IMR-90 (cell line): ENCODE data around the gene ZNF708. TPM values are rescaled to one million over a fixed set of nuclear protein-coding genes. Genes with fewer than 3 reads are reported as not detected.

ENCODE experiments used
- ATAC-seq: fragments of 200-7000 bp; cut with Tn5 transposase; 2 replicates; pipeline ENCODE4 v1.9.1; 2020; ENCODE audit warnings: low read depth, mild to moderate bottlenecking, moderate library complexity
- BruUV-seq: library from RNA; stranded (reverse); fragments of 400-500 nt; replicated peaks from 2 replicates; lab custom pipeline; 2021; lab: Mats Ljungman, UMichigan
- CTCF ChIA-PET: fragments of 300-600 bp; formaldehyde crosslinking; extraction: SDS; loops from one replicate; lab custom pipeline; 2021; ENCODE audit warnings: antibody characterized with exemption; lab: Yijun Ruan, JAX
- POLR2A ChIA-PET: fragments of 300-600 bp; sonication (Branson Sonifier 250); formaldehyde crosslinking; loops from one replicate; lab custom pipeline; 2022; ENCODE audit warnings: antibody characterized with exemption; ENCODE audit not compliant: unreplicated experiment; lab: Charles Lee
- DNase-seq: peaks from one replicate; pipeline ENCODE4 v3.0.0; 2013
- H2AFZ ChIP-seq: replicated peaks from 2 replicates; pipeline ENCODE3; 2013; ENCODE audit warnings: low read length, mild to moderate bottlenecking; ENCODE audit not compliant: poor library complexity
- H2AK5ac ChIP-seq: 2 replicates; pipeline ENCODE4 v1.6.1; 2013; ENCODE audit warnings: low read depth, low read length, inconsistent platforms
- H2AK9ac ChIP-seq: replicated peaks from 2 replicates; pipeline ENCODE3; 2013; ENCODE audit warnings: mild to moderate bottlenecking, low read depth, low read length, moderate library complexity; ENCODE audit not compliant: poor library complexity
- H2BK120ac ChIP-seq: 2 replicates; pipeline ENCODE4 v1.6.1; 2013; ENCODE audit warnings: low read depth, low read length, inconsistent platforms
- H2BK15ac ChIP-seq: 3 replicates; pipeline ENCODE4 v1.6.1; 2013; ENCODE audit warnings: low read depth, low read length, inconsistent platforms
- H2BK20ac ChIP-seq: 2 replicates; pipeline ENCODE4 v1.6.1; 2013; ENCODE audit warnings: low read depth, mild to moderate bottlenecking, inconsistent platforms, low read length, moderate library complexity
- H2BK5ac ChIP-seq: 2 replicates; pipeline ENCODE4 v1.6.1; 2013; ENCODE audit warnings: mild to moderate bottlenecking, low read depth, low read length, inconsistent platforms; ENCODE audit not compliant: poor library complexity, severe bottlenecking
- H3K14ac ChIP-seq: replicated peaks from 2 replicates; pipeline ENCODE4 v1.6.1; 2013; ENCODE audit warnings: low read depth, low read length, inconsistent platforms
- H3K18ac ChIP-seq: 2 replicates; pipeline ENCODE4 v1.6.1; 2013; ENCODE audit warnings: low read depth, low read length, control low read depth
- H3K23ac ChIP-seq: 2 replicates; pipeline ENCODE4 v1.6.1; 2013; ENCODE audit warnings: low read depth, low read length, inconsistent platforms
- H3K27ac ChIP-seq: 2 replicates; pipeline ENCODE4 v1.5.1; 2013; ENCODE audit warnings: mild to moderate bottlenecking, control low read depth, low read length; ENCODE audit not compliant: insufficient read depth
- H3K27me3 ChIP-seq: 2 replicates; pipeline ENCODE4 v1.6.1; 2013; ENCODE audit warnings: low read length; ENCODE audit not compliant: control insufficient read depth, insufficient read depth
- H3K36me3 ChIP-seq: 2 replicates; pipeline ENCODE4 v1.6.1; 2013; ENCODE audit warnings: low read length, mixed read lengths; ENCODE audit not compliant: control insufficient read depth, insufficient read depth
- H3K4ac ChIP-seq: 2 replicates; pipeline ENCODE4 v1.6.1; 2013; ENCODE audit warnings: low read depth, low read length, inconsistent platforms
- H3K4me1 ChIP-seq: 2 replicates; pipeline ENCODE4 v1.6.1; 2013; ENCODE audit warnings: low read length, mixed read lengths; ENCODE audit not compliant: control insufficient read depth, insufficient read depth
- H3K4me2 ChIP-seq: 2 replicates; pipeline ENCODE4 v1.6.1; 2013; ENCODE audit warnings: low read depth, mild to moderate bottlenecking, control low read depth, low read length, moderate library complexity
- H3K4me3 ChIP-seq: 2 replicates; pipeline ENCODE4 v1.5.1; 2013; ENCODE audit warnings: low read depth, mild to moderate bottlenecking, control low read depth, low read length, moderate library complexity; ENCODE audit not compliant: insufficient read depth
- H3K56ac ChIP-seq: 2 replicates; pipeline ENCODE4 v1.6.1; 2013; ENCODE audit warnings: low read length, inconsistent platforms; ENCODE audit not compliant: insufficient read depth; ENCODE audit errors: extremely low read depth
- H3K79me1 ChIP-seq, 2 experiments: 2 replicates each; pipeline ENCODE4 v1.6.1; 2013; ENCODE audit warnings: low read length in 2 of 2, inconsistent platforms in 1 of 2, low read depth in 1 of 2
- H3K9ac ChIP-seq: 2 replicates; pipeline ENCODE4 v1.6.1; 2013; ENCODE audit warnings: low read depth, low read length, control low read depth
- H3K9me1 ChIP-seq: 2 replicates; pipeline ENCODE4 v1.6.1; 2013; ENCODE audit warnings: low read length, inconsistent platforms; ENCODE audit not compliant: insufficient read depth
- H3K9me3 ChIP-seq: 2 replicates; pipeline ENCODE4 v1.6.1; 2013; ENCODE audit warnings: low read length; ENCODE audit not compliant: control insufficient read depth, insufficient read depth
- H4K20me1 ChIP-seq: 2 replicates; pipeline ENCODE4 v1.6.1; 2013; ENCODE audit warnings: low read length, inconsistent platforms; ENCODE audit not compliant: insufficient read depth
- H4K5ac ChIP-seq: 2 replicates; pipeline ENCODE4 v1.6.1; 2013; ENCODE audit warnings: mild to moderate bottlenecking, low read depth, low read length, control low read depth
- H4K8ac ChIP-seq, 2 experiments: 2 replicates each; pipeline ENCODE4 v1.6.1; 2013; ENCODE audit warnings: low read depth in 2 of 2, low read length in 2 of 2, control low read depth in 1 of 2, inconsistent platforms in 1 of 2
- H4K91ac ChIP-seq: 2 replicates; pipeline ENCODE4 v1.6.1; 2013; ENCODE audit warnings: low read depth, low read length, inconsistent platforms; ENCODE audit not compliant: insufficient read depth
- BHLHE40 ChIP-seq: fragments of 150-350 bp; IDR thresholded peaks from 2 replicates; pipeline ENCODE4 v1.6.1; 2016; ENCODE audit warnings: mild to moderate bottlenecking, low read depth, low read length
- CEBPB ChIP-seq: IDR thresholded peaks from 2 replicates; pipeline ENCODE4 v1.6.1; 2012; ENCODE audit warnings: low read depth, low read length, improper control_type of control experiment
- CHD1 ChIP-seq: IDR thresholded peaks from 2 replicates; pipeline ENCODE4 v1.6.1; 2012; ENCODE audit warnings: low read depth, low read length, improper control_type of control experiment
- CTCF ChIP-seq: conservative IDR thresholded peaks from 2 replicates; pipeline ENCODE4 v1.5.1; 2012; ENCODE audit warnings: mild to moderate bottlenecking, low read depth, low read length, improper control_type of control experiment
- MAFK ChIP-seq: IDR thresholded peaks from 2 replicates; pipeline ENCODE4 v1.6.1; 2012; ENCODE audit warnings: low read depth, low read length, improper control_type of control experiment
- MAZ ChIP-seq: IDR thresholded peaks from 2 replicates; pipeline ENCODE4 v1.6.1; 2012; ENCODE audit warnings: low read depth, mild to moderate bottlenecking, low read length, improper control_type of control experiment, moderate library complexity, borderline replicate concordance
- RAD21 ChIP-seq: IDR thresholded peaks from 2 replicates; pipeline ENCODE4 v1.6.1; 2012; ENCODE audit warnings: low read length, improper control_type of control experiment
- RCOR1 ChIP-seq: IDR thresholded peaks from 2 replicates; pipeline ENCODE4 v1.6.1; 2012; ENCODE audit warnings: mild to moderate bottlenecking, low read length, improper control_type of control experiment; ENCODE audit not compliant: insufficient replicate concordance
- RFX5 ChIP-seq: IDR thresholded peaks from 2 replicates; pipeline ENCODE4 v1.8.0; 2012; ENCODE audit warnings: low read depth, mild to moderate bottlenecking, low read length, moderate library complexity
- USF2 ChIP-seq: fragments of 150-350 bp; IDR thresholded peaks from 2 replicates; pipeline ENCODE4 v1.6.1; 2017; ENCODE audit warnings: mild to moderate bottlenecking, antibody characterized with exemption, low read length, low read depth
- WGBS, 2 experiments: methylation state at CpG; one replicate each; pipeline versions ENCODE4 v1.1.5 to v1.1.7; 2013; ENCODE audit warnings: missing lambda C conversion rate in 2 of 2; ENCODE audit not compliant: insufficient read length in 1 of 2; ENCODE audit errors: extremely low coverage in 2 of 2; 5-methylcytosine and 5-hydroxymethylcytosine counted together
- dilution Hi-C: fragments of 300-500 bp; cut with HindIII; formaldehyde crosslinking; loops from one replicate; pipeline ENCODE4 v1.14.3; 2018; ENCODE audit warnings: low sequenced_read_pairs; ENCODE audit not compliant: unreplicated experiment
- in situ Hi-C: fragments of 300-500 bp; cut with MboI; formaldehyde crosslinking; loops from 3 replicates; pipeline ENCODE4 v1.14.3; 2019; ENCODE audit warnings: low sequenced_read_pairs, inconsistent platforms, mixed read lengths
- intact Hi-C: fragments of 100-400 bp; cut with micrococcal nuclease; formaldehyde crosslinking; loops from 2 replicates; pipeline ENCODE4 v1.10.0; 2022
- polyA plus RNA-seq, 3 experiments: library from polyadenylated mRNA; depleted of rRNA; stranded (reverse); fragments of >200 nt; gene quantifications; 2 replicates each; pipeline ENCODE4 v1.2.3, GENCODE V29; 2012; ENCODE audit warnings: low replicate concordance in 1 of 3
- total RNA-seq: library from RNA; depleted of rRNA; stranded (reverse); fragments of >200 nt; gene quantifications from 2 replicates; pipeline ENCODE4 v1.2.3, GENCODE V29; 2012

ZNF708 gene
- total and polyA plus RNA-seq, 2 of the 4 experiments (the other 2 are of a cell fraction): 1.7 to 4.7 TPM

- H4K91ac ChIP-seq: no peak overlapping the region
- BruUV-seq: no TSS peak
- H3K23ac ChIP-seq: no peak overlapping the region
- no peak overlapping the region for H3K4me2 ChIP-seq
- H3K27me3 ChIP-seq: no peaks in the 10 kb centered on the region
- H2BK15ac ChIP-seq: no peak overlapping the region
- H3K4me1 ChIP-seq: no peaks in the 10 kb centered on the region
- in situ Hi-C loops (no loop called here), intact Hi-C loops (no loop called here), dilution Hi-C loops (no loop called here)
- no peak overlapping the region for H3K27ac ChIP-seq
- CTCF ChIA-PET: no interaction called here
- no peak overlapping the region for H4K8ac ChIP-seq
- H3K79me1 ChIP-seq: no peaks in the 10 kb centered on the region
- DNase-seq: no peak
- WGBS, 2 experiments: no CpG with 5 or more reads among the region's 6 CpGs
- no peak overlapping the region for H2BK20ac ChIP-seq
- no peak overlapping the region for H2AK5ac ChIP-seq
- no peaks in the 10 kb centered on the region for H3K9me1 ChIP-seq
- no peak overlapping the region for H3K18ac ChIP-seq
- H3K9ac ChIP-seq: no peak overlapping the region
- no peak overlapping the region for H3K56ac ChIP-seq
- H2BK120ac ChIP-seq: no peak overlapping the region
- ATAC-seq: no peak
- POLR2A ChIA-PET: no interaction called here
- H3K14ac ChIP-seq: no peak overlapping the region
- no peaks in the 10 kb centered on the region for H3K36me3 ChIP-seq
- H3K4ac ChIP-seq: no peak overlapping the region
- H3K4me3 ChIP-seq: no peak overlapping the region
- no peaks in the 10 kb centered on the region for H4K20me1 ChIP-seq
- H2AFZ ChIP-seq: no peak overlapping the region
- TF ChIP-seq MAZ (no peak), MAFK (no peak), CTCF (no peak), BHLHE40 (no peak), CEBPB (no peak), RAD21 (no peak), USF2 (no peak), CHD1 (no peak), RFX5 (no peak), RCOR1 (no peak)
- H2AK9ac ChIP-seq: no peak overlapping the region
- no peak overlapping the region for H2BK5ac ChIP-seq
- H4K5ac ChIP-seq: no peak overlapping the region
- peaks cover 22% of the 10 kb centered on the region for H3K9me3 ChIP-seq
These were observed 64.8 kb downstream of the ZNF708 start for GRCh38 chr19:21264416-21264815.
